Pons (tissue), 1 donor: ENCODE results near the gene KCNJ9.

Experiments
- DNase-seq: peaks from one replicate; pipeline ENCODE4 v3.0.0-alpha.2; 2016; ENCODE audit warnings: low spot score

Gene KCNJ9

DNA sequence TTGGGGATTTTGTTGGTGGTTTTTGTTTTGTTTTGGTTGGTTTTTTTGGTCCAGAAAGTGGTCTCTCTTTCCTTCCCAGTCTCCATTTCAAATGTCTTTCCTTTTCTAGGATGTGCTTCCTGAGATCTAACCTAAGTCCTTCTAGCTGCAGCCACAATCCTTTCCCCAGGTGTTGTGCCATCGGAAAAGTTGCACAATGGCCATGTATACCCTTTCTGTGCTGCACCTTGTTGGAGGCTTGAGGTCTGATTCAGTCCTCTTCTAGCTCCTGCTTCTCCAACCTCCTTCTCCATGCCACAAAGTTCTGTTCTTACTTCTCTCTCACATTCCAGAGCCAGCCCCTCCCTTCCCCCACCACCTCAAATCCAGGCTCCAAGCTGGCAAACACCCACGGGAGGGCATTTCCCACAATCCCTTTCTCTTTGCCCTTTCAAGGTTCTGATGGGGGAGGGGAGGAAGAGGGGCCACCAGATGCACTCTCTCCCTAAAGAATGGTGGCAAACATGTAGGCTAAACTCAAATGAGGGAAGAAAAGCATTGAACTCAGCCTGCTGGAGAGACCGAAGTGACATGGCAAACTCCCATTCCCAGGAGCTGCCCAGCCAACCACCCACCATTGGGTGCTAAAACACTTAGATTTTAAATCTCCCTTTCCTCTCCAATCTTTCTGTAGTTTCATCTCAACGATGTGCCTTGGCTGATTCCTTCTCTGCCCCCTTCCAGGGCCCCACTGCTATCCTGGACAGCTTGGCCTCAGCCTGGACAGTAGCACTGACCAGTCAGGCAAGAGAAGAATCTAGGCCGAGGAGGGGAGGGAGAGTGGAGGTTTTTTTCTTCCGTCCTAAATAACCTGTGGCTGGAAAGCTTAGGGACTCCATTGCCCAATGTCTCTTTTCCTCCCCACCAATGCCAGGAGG, 14.3 kb upstream of the KCNJ9 start:
- peak; percentile 55 for DNase-seq

DNA sequence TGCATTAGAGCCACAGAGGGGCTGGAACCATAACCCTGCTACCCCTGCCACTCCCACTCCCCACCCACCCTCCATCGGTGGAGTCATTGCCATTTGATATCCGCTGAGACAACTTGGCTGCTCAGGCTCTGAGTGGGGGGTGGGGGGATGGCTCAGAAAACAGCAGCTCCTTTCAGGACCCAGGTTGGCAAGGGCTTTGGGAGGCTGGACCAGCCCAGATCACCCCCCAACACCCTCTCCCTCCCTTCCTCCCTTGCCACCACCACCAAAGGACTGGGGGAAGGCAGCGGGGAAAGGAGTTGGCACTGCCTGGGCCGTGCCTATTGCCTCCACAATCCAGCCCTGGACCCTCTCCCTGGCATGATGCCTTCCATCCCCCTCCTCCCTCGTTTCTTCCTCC, 13.1 kb upstream of the KCNJ9 start:
- peak; percentile 97 for DNase-seq

DNA sequence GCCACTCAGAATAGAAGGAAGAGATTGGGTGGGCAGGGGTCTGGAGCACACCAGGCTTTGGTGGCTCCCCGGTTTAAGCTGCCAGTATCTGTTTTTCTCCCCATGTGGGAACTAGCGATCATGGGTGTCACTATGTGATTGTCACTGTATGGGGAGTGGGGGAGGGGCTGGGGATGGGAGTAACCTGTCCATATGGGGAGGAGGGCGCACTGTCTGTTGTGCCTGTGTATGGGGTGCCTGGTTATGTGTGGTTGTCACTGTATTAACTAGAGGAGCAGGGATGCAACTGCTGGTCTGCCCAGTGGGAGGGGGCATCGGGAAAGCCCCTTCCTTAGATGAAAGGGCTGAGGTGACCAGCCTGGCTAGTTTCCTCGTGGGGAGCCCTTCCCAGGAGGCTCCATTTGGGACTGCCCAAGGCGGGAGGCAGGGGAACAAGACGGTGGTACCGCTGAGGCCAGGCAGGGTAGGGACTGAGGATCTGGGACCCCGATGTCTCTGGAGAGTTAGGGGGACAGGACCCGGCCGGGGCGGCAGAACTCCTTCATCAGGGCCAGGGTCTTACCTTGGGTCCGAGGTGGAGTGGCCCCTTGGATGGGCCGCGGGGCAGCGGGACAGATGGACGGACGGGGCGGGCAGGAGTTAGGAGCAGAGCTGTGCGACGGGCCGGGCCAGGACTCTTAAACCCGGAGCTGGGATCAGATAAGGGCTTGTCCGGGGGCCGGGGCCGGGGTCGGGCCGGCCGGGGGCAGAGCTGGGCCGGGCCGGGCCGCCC, 11.7 kb upstream of the KCNJ9 start, which contains the start of gene KCNJ10:
Gene KCNJ10, minus strand, starts transcription at position 701 of the 772 bp plus-strand sequence. CDS start 27,628 bp downstream, outside the sequence.
- DNase-seq, result no peak

DNA sequence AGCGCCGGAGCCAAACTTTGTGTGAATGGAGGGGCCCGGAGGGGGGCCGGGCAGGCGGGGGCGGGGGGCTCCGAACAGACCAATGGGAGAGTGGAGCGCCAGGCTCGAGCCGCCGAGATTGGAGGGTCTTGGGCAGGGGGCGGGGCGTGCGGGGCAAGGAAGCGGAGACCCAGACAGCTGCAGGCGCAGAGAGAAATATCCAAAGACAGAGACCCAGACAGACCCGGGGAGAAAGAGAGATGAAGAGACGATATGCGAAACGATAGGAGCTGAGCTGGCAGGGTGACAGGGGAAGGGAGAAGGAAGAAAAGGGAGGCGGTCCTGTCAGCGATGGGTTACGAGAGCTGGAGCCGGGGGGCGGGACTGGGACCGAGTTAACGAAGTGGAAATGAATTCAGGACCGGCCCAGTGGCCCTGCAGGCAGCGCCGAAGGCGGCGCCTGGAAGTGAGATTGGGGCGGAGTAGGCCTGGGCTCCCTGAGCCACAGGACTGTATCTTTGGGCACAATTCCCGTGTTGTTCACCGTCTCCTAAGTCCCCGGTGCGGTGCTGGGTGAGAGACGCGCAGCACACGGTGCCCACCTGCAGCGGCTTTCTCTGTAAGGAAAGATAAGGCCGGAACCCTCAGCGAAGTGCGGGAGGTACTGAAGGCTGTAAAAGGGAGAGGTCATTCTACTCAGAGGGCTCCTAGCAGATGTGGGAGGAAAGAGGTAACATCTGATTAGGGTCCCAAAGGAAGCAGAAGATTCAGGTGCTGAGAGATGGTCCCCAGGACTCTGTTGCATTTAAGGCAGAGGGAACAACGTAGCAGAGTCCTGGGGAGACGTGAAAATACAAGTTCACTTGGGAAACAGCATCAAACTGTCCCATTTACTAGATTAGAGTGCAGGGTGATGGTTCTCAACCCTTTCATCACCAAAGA, 10.8 kb upstream of the KCNJ9 start:
- DNase-seq, result peak; percentile 95

DNA sequence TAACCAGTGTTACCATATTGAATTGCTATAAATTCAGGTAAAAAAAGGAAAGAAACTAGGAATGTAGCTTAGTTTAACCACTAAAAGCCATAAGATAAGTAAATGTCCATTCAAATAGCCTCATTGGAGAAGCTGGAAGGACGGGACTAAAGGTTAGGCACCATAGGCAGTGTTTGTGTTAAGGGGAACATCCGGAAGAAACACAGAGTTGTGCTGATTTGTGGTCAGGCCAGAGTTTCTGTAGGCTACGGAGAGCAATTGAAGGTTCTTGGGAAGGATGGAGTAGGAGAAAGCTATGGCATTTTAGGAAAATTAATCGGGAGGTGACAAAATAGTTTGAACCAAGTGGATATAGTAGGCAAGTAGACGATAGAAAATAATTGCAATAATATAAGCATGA, 10.0 kb upstream of the KCNJ9 start:
- DNase-seq, result no peak

DNA sequence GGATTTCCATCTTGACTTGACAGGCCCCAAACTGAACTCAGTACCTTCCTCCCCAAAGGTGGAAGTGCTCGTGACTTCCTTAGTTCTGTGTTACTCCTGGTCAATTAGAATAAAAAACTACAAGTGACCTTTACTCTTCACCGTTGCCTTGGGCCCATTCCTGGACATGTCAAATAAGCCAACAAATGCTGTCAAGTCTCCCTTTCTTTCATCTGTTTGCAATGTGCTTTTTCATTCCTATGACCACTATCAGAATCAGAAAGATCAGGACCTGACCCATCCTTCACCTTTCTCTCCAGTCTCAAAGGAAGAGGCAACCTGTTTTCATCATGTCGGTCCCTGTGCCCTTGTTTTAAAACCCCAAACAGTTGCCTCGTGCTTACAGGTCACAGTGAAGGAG, 6.5 kb upstream of the KCNJ9 start:
- DNase-seq, result no peak

DNA sequence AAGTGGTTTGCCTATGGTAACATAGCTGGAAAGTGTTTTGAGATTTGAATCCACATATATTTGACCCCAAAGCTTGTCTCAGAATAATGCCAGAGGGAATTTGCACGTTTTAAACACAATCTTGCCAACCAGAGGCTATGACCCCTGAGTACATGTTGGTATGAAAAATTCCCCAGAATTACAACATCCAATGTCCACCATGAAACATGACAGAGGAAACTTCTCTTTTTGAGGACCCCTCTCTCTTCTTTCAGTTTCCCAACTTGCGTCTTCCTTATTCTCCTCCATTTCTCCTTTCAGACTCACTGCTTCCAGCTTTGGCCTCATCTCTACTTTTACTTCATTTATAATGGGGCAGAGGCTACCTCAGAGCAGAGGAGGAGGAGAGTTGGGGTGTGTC, 5.5 kb upstream of the KCNJ9 start:
- no peak for DNase-seq

DNA sequence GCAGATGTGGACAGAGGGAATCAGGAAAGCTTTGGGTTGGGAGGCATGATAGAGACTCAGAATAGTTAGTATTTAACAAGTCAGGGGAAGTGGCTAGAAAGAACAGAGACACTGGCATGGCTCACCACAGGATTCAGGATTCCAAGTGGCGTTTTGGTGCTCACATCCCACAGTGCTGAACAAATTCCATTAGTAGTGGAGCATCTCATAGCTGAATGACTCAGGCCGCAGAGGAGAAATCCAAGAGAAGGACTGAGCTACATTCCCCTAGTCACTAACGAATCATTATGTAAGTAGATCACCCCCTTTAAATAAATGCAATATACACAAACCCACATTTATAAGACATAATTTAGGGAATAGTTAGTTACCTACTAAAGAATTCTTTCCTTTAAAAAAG, 5.0 kb upstream of the KCNJ9 start:
- no peak for DNase-seq

DNA sequence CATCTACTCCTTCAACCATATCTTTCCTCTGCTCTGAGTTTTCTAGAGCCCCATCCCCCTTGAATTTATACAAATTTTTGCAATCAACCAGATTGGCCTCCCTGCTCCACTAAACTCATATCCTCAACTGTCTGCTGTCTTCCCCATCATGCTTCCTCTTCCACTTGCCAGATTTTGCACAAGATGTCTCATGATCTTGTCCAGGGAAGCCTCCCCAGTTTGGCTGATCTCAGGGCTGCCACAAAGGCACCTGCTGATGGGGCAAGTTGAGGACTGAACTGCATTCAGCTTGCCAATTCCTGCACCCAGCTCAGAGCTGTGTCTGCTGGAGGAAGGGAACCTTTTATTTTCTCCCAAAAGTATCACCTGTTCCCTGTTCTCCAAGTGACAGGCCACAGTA, 3.9 kb upstream of the KCNJ9 start:
- no peak for DNase-seq

DNA sequence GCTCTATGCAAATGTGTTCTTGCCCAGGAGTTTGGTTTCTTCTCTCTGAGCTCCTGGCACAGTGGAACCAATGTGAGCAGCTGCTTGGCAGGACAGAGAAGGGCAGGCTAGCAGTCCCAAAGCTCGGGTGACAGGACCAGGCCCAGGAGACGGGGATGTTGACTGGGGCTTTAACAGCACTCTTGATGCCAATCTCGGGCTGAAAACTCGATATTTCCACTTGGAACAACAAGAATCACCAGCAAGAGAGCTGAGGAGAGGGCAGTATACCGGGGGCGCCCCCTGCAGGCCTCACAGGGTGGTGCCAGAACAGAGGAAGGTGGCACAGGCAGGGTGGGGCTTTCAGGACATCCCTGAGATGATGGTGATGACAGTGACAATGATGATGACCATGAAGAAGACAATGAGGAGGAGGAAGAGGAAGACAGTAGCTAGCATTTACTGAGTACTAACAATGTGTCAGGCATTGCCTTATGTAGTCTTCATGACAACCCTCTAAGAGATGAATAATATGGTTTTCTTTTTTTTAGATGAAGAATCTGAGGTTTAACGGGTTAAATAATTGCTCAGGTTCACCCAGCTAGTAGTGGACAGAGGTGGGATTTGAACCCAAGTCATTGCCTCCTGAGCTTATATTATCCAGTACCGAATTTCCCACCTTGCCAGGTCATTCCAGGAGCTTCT, 2.7 kb upstream of the KCNJ9 start:
- DNase-seq, result peak; percentile 90

DNA sequence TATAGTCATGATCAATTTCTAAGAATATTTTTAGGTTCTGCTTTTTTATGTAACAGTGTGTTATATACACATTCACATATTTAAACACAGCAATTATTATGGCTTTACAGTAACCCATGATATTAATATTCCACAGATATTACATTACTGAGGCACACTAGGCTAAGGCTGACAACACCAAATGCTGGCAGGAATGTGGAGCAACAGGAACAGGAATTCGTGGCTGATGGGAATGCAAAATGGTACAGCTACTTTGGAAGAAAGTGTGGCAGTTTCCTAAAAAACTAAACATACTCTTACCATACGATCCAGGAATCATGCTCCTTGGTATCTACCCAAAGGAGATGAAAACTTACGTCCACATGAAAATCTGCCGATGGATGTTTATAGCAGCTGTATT, 1.9 kb upstream of the KCNJ9 start:
- peak; percentile 12 for DNase-seq

DNA sequence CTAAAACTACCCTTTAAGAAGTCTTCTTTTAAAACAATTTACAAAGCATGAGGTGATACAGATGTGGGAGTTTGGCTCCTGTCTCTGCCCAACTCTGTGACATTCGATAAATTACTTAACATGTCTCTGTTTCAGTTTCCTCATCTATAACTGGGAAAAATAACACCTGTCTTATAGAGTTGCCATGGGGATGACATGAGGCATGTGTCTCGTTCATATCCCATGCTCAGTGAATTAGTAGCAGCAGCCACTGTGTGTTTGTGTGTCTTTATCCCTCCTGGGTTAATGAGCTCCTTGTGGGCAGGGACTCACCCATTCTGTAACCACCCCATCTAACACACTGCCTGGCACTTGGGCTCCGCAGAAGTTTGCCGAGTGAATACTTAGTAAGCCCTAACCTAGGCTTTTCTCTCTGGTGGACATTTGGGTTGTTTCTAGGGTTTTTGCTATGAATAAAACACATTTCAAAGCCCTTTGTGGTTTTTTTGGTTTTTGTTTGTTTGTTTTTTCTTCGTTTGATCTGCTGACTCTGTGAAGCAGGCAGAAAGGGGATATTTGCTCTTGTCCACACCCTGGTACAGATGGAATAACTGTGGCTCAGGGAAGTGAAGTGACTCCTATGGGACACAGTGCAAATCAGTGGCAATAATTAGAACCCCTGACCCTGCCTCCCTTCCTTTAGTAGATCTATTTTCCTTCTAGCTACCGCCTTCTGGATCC, 797 bp upstream of the KCNJ9 start:
- DNase-seq, result no peak

DNA sequence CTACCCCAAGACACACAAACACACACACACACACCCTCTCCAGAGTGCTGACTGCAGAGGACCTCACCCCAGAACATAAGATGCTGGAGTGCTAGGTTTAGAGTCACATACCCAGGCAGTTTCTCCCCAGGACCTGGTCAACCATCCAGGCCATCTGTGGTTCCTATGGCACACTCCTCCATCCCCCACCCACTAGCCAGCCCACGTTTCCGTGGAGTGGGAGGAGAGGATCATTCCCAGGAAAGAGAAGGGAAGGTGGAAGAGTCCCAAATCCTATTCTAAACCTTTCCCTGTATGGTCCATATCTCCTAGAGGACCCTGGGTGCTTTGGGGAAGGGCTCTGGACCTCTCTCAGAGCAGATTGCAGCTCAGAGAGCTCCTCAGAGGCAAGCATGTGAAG, 1.1 kb downstream of the KCNJ9 start:
- DNase-seq, result peak; percentile 8

DNA sequence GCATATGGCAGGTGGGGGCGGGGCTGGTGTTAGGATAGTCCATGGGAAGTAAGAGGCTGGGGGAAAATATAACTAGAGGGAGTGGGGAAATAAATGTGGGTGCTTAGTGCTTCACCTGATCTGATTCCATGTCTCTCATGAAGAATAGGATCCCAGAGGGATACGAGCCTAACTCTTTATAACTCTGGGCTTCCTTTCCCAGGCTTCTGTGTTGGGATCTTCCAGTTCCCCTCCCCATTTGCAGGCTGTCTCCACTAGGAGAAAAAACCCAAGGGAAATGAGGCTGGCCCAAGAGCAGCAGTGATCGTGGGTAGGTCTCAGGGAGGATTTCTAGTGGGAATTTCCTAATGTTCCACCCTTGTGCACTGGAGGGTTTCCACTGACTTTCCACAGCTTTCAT, 1.6 kb downstream of the KCNJ9 start:
- DNase-seq, result peak; percentile 14

DNA sequence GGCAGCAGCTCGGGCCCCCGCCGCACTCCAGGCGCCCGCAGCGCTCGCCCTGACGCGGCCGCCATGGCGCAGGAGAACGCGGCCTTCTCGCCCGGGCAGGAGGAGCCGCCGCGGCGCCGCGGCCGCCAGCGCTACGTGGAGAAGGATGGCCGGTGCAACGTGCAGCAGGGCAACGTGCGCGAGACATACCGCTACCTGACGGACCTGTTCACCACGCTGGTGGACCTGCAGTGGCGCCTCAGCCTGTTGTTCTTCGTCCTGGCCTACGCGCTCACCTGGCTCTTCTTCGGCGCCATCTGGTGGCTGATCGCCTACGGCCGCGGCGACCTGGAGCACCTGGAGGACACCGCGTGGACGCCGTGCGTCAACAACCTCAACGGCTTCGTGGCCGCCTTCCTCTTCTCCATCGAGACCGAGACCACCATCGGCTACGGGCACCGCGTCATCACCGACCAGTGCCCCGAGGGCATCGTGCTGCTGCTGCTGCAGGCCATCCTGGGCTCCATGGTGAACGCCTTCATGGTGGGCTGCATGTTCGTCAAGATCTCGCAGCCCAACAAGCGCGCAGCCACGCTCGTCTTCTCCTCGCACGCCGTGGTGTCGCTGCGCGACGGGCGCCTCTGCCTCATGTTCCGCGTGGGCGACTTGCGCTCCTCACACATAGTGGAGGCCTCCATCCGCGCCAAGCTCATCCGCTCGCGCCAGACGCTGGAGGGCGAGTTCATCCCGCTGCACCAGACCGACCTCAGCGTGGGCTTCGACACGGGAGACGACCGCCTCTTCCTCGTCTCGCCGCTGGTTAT, 2.8 kb downstream of the KCNJ9 start:
- DNase-seq, result peak; percentile 11

DNA sequence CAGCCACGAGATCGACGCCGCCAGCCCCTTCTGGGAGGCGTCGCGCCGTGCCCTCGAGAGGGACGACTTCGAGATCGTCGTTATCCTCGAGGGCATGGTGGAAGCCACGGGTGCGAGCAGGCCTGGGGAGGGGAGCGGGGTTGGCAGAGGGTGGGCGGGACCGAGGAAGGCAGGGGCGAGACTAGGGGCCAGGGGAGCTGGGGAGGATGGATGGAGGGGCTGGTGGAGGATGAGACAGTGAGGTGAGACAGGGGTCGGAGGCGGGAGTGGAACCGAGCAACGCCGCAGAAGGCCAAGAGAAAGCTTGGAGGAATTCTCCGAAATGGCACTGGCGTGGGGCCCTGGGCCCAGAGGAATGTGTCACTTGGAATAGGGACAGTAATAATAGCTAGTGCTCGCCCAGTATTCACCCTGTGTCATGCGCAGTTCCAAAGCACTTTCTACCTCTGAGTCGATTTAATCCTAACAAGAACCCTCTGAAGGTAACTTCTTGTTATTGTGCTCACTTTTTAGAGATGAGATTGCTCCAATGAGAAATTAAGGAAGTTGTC, 3.5 kb downstream of the KCNJ9 start:
- DNase-seq, result no peak

DNA sequence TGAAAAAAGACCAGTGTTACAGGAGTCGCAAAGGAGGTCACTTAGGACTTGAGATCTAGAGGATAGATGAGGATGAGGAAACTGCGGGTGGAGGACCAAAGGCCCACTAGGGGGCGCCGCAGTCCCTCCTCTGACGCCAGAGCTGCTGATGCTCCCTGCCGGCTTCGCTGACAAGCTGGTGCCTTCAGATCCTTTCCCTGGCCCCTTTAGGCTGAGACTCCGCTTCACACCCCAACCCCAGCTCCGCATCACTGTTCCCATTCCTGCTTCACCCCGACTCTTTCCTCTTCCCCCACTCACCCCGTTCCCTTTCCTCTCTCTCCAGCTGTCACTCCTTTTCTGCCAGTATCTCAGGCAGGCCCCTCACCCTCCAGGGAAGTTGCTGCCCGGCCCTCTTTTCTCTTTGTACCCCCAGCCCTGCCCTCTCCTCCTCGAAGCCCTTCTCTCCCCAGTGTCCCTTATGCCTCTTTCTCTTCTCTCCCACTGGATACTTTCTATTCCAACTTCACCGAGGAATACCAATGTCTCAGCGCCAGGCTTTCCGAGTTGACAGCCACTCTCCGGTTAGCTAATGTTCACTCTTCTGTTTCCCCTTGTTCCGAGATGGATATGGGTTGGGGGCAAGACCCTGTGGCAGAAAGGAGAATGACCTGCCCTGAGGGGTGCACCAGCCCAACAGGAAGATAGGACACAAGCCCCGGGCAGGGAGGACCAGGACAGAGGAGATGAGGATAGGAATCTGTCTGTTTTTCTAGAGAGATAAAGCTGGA, 4.5 kb downstream of the KCNJ9 start:
- DNase-seq, result peak; percentile 92

DNA sequence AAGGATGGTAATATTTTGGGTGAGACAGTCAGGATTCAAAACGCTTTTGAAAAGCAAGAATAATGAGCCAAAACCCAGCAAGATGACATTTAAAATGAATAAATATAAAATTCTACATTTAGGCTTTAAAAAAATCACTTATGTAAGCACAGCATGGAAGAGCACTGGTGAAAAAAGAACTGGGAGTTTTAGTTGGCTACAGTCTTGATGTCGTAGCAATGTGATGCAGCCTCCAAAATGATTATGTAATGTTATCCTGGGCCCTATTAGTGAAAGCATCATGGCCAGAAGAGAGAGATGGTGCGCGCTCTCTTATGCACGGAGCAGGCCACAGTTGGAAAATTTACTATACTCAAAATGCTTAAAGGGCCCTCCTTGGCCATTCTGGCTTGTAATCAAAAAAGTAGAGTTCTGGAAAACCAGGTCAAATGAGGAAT, 5.1 kb downstream of the KCNJ9 start:
- no peak for DNase-seq
